H9 (cell line): ENCODE results near the gene RUNX1. TPM values are rescaled to one million over a fixed set of nuclear protein-coding genes. Genes with fewer than 3 reads are reported as not detected.

ENCODE experiments used
- DNase-seq: peaks from one replicate; pipeline ENCODE4 v3.0.0-alpha.2; 2017
- H2AFZ ChIP-seq: one replicate; pipeline ENCODE4 v1.6.1; 2013; ENCODE audit warnings: mild to moderate bottlenecking, low read length, control low read depth, moderate library complexity
- H2AK5ac ChIP-seq: 2 replicates; pipeline ENCODE4 v1.6.1; 2013; ENCODE audit warnings: low read length, control low read depth, mixed read lengths; ENCODE audit not compliant: insufficient read length
- H2BK120ac ChIP-seq: one replicate; pipeline ENCODE4 v1.6.1; 2013; ENCODE audit warnings: low read depth, mild to moderate bottlenecking, low read length, control low read depth, inconsistent platforms; ENCODE audit not compliant: poor library complexity, severe bottlenecking
- H2BK12ac ChIP-seq: 2 replicates; pipeline ENCODE4 v1.6.1; 2013; ENCODE audit warnings: low read length, control low read depth, mixed read lengths, low read depth; ENCODE audit not compliant: insufficient read length
- H2BK15ac ChIP-seq: 2 replicates; pipeline ENCODE4 v1.6.1; 2013; ENCODE audit warnings: low read depth, low read length, control low read depth
- H2BK20ac ChIP-seq: one replicate; pipeline ENCODE4 v1.6.1; 2013; ENCODE audit warnings: low read depth, mild to moderate bottlenecking, low read length, control low read depth, inconsistent platforms; ENCODE audit not compliant: poor library complexity, severe bottlenecking
- H2BK5ac ChIP-seq: 2 replicates; pipeline ENCODE4 v1.6.1; 2013; ENCODE audit warnings: low read length, control low read depth, mixed read lengths; ENCODE audit not compliant: insufficient read length
- H3K14ac ChIP-seq: 2 replicates; pipeline ENCODE4 v1.6.1; 2013; ENCODE audit warnings: low read length, control low read depth; ENCODE audit not compliant: insufficient read depth
- H3K18ac ChIP-seq: 2 replicates; pipeline ENCODE4 v1.6.1; 2013; ENCODE audit warnings: low read depth, mild to moderate bottlenecking, mixed read lengths, low read length, control low read depth; ENCODE audit not compliant: insufficient read length
- H3K23ac ChIP-seq: 2 replicates; pipeline ENCODE4 v1.6.1; 2013; ENCODE audit warnings: low read length, control low read depth, mixed read lengths, low read depth; ENCODE audit not compliant: insufficient read length
- H3K23me2 ChIP-seq: 2 replicates; pipeline ENCODE4 v1.6.1; 2013; ENCODE audit warnings: low read depth, mild to moderate bottlenecking, mixed read lengths, low read length, control low read depth; ENCODE audit not compliant: insufficient read length, poor library complexity, severe bottlenecking
- H3K27ac ChIP-seq: 2 replicates; pipeline ENCODE4 v1.5.1; 2013; ENCODE audit warnings: low read length, control low read depth, mixed read lengths, low read depth; ENCODE audit not compliant: insufficient read length
- H3K27me3 ChIP-seq: 2 replicates; pipeline ENCODE4 v1.6.1; 2013; ENCODE audit warnings: low read length, control low read depth, inconsistent platforms; ENCODE audit not compliant: insufficient read depth
- H3K4ac ChIP-seq: 2 replicates; pipeline ENCODE4 v1.6.1; 2013; ENCODE audit warnings: low read depth, mild to moderate bottlenecking, control low read depth, inconsistent platforms, low read length, moderate library complexity
- H3K4me1 ChIP-seq: 2 replicates; pipeline ENCODE4 v1.6.1; 2013; ENCODE audit warnings: low read length, control low read depth, inconsistent platforms; ENCODE audit not compliant: insufficient read depth
- H3K4me2 ChIP-seq: 2 replicates; pipeline ENCODE4 v1.6.1; 2013; ENCODE audit warnings: low read length, control low read depth, mixed read lengths; ENCODE audit not compliant: insufficient read length, insufficient read depth
- H3K56ac ChIP-seq: 2 replicates; pipeline ENCODE4 v1.6.1; 2013; ENCODE audit warnings: low read depth, mild to moderate bottlenecking, mixed read lengths, low read length, control low read depth; ENCODE audit not compliant: insufficient read length
- H3K79me1 ChIP-seq: 2 replicates; pipeline ENCODE4 v1.6.1; 2013; ENCODE audit warnings: low read depth, mild to moderate bottlenecking, moderate library complexity, low read length, control low read depth, inconsistent platforms; ENCODE audit not compliant: insufficient read depth, poor library complexity, severe bottlenecking
- H3K79me2 ChIP-seq: 2 replicates; pipeline ENCODE4 v1.6.1; 2013; ENCODE audit warnings: low read length, control low read depth, inconsistent platforms; ENCODE audit not compliant: insufficient read depth
- H3K9ac ChIP-seq: 2 replicates; pipeline ENCODE4 v1.6.1; 2013; ENCODE audit warnings: low read length, control low read depth, mixed read lengths; ENCODE audit not compliant: insufficient read length; ENCODE audit errors: extremely low read depth
- H3K9me3 ChIP-seq: one replicate; pipeline ENCODE4 v1.6.1; 2013; ENCODE audit warnings: low read depth, low read length, inconsistent platforms; ENCODE audit not compliant: control insufficient read depth
- H3T11ph ChIP-seq: one replicate; pipeline ENCODE4 v1.6.1; 2013; ENCODE audit warnings: mild to moderate bottlenecking, low read length, control low read depth, inconsistent platforms
- H4K20me1 ChIP-seq: one replicate; pipeline ENCODE4 v1.6.1; 2013; ENCODE audit not compliant: control insufficient read depth, insufficient read length, insufficient read depth
- H4K5ac ChIP-seq: 2 replicates; pipeline ENCODE4 v1.6.1; 2013; ENCODE audit warnings: low read depth, mild to moderate bottlenecking, mixed read lengths, low read length, control low read depth; ENCODE audit not compliant: insufficient read length
- H4K8ac ChIP-seq: replicated peaks from 2 replicates; pipeline ENCODE4 v1.6.1; 2013; ENCODE audit warnings: low read length, control low read depth, mixed read lengths, low read depth; ENCODE audit not compliant: insufficient read length
- H4K91ac ChIP-seq: 2 replicates; pipeline ENCODE4 v1.6.1; 2013; ENCODE audit warnings: low read depth, mild to moderate bottlenecking, moderate library complexity, mixed read lengths, low read length, control low read depth; ENCODE audit not compliant: insufficient read length
- H3K27ac Mint-ChIP-seq, 3 experiments: 2 replicates in 2 of 3; 3 replicates in 1 of 3; pipeline ENCODE4 v1.8.0; 2020 to 2021; ENCODE audit warnings: mixed read lengths in 3 of 3, mild to moderate bottlenecking in 1 of 3, moderate library complexity in 1 of 3
- H3K27me3 Mint-ChIP-seq: 2 replicates; pipeline ENCODE4 v1.8.0; 2021; ENCODE audit warnings: low read depth, mild to moderate bottlenecking, moderate library complexity, mixed read lengths
- H3K36me3 Mint-ChIP-seq, 3 experiments: 2 replicates in 2 of 3; 3 replicates in 1 of 3; pipeline ENCODE4 v1.8.0; 2020 to 2021; ENCODE audit warnings: low read depth in 3 of 3, mixed read lengths in 3 of 3; ENCODE audit not compliant: insufficient read depth in 1 of 3
- H3K4me1 Mint-ChIP-seq, 2 experiments: 2 replicates each; pipeline ENCODE4 v1.8.0; 2020; ENCODE audit warnings: mixed read lengths in 2 of 2
- H3K4me3 Mint-ChIP-seq, 2 experiments: 2 replicates in 1 of 2; 3 replicates in 1 of 2; pipeline ENCODE4 v1.8.0; 2020 to 2021; ENCODE audit warnings: mild to moderate bottlenecking in 2 of 2, mixed read lengths in 2 of 2, moderate library complexity in 1 of 2
- H3K9me3 Mint-ChIP-seq, 2 experiments: 2 replicates in 1 of 2; 3 replicates in 1 of 2; pipeline ENCODE4 v1.8.0; 2020; ENCODE audit warnings: mild to moderate bottlenecking in 2 of 2, mixed read lengths in 2 of 2, moderate library complexity in 1 of 2
- CTCF ChIP-seq: fragments of 200-600 bp; sonication (generic); conservative IDR thresholded peaks from 3 replicates; pipeline ENCODE4 v1.8.0; 2021; ENCODE audit warnings: antibody characterized with exemption, mild to moderate bottlenecking
- WGBS: extraction: QIAGEN DNeasy Blood & Tissue Kit; methylation state at CpG from one replicate; pipeline ENCODE4 v1.1.7; 2013; ENCODE audit warnings: missing lambda C conversion rate, low lambda C conversion rate, mixed read lengths; ENCODE audit not compliant: insufficient read length; ENCODE audit errors: extremely low coverage; 5-methylcytosine and 5-hydroxymethylcytosine counted together
- total RNA-seq: library from RNA; stranded (reverse); gene quantifications from 2 replicates; pipeline ENCODE4 v1.2.1, GENCODE V29; 2021

RUNX1 gene
- total RNA-seq, 1 experiment from 2014 or later: 0.72 TPM

- Histone ChIP-seq H4K5ac (no peak overlapping the region), H4K8ac (no peak overlapping the region), H2BK12ac (no peak overlapping the region), H3K23ac (no peak overlapping the region), H3K27ac (no peak overlapping the region), H3K4me1 (no peaks in the 10 kb centered on the region), H2BK120ac (no peak overlapping the region), H3K14ac (no peak overlapping the region), H3K4ac (no peak overlapping the region), H3K9me3 (no peaks in the 10 kb centered on the region), H3K9ac (no peak overlapping the region), H2AFZ (no peak overlapping the region), H2BK20ac (no peak overlapping the region), H3K23me2 (no peaks in the 10 kb centered on the region), H3K56ac (no peak overlapping the region), H3K18ac (no peak overlapping the region), H3T11ph (no peak overlapping the region), H4K91ac (no peak overlapping the region), H2BK5ac (no peak overlapping the region), H4K20me1 (no peaks in the 10 kb centered on the region), H2AK5ac (no peak overlapping the region), H3K79me1 (no peaks in the 10 kb centered on the region), H3K79me2 (no peaks in the 10 kb centered on the region), H3K4me2 (no peak overlapping the region), H2BK15ac (no peak overlapping the region), H3K27me3 (no peaks in the 10 kb centered on the region; the same call in 1 of the 2 replicates)
- Mint-ChIP-seq H3K27me3 (peaks cover 13% of the 10 kb centered on the region), H3K4me3 (no peak overlapping the region), H3K9me3 (no peaks in the 10 kb centered on the region), H3K27ac (no peak overlapping the region; a peak in 1 of 7 replicates), H3K36me3 (no peaks in the 10 kb centered on the region), H3K4me1 (no peaks in the 10 kb centered on the region)
- no peak for DNase-seq
- TF ChIP-seq CTCF: no peak
- WGBS: no CpG with 5 or more reads among the region's 3 CpGs
These were observed 115.3 kb downstream of the RUNX1 start for GRCh38 chr21:34933609-34934335.
